ENCODE data around the gene DES.

Gene DES

GRCh38 chr2:219448776-219449341 lies 30.7 kb downstream of the DES start:
- no peak for DNase-seq (ENCODE audit: low read depth)
- no peak overlapping the region for H3K4me3 ChIP-seq (ENCODE audit: low read depth, low read length)

GRCh38 chr2:219449609-219450008 lies 31.4 kb downstream of the DES start:
- no peak for DNase-seq (ENCODE audit: low read depth)
- H3K4me3 ChIP-seq (ENCODE audit: low read depth, low read length): no peak overlapping the region
- no peak for TF ChIP-seq CTCF (IDR thresholded peaks at IDR 0.05; ENCODE audit: low read depth, low read length, missing control alignments)

More at GRCh38 chr2:219448776-219449341, 30.7 kb downstream of the DES start:
- TF ChIP-seq CTCF (IDR thresholded peaks at IDR 0.05; ENCODE audit: low read depth, low read length, missing control alignments): no peak

GRCh38 chr2:219451661-219452360 lies 33.6 kb downstream of the DES start:
- H3K4me3 ChIP-seq (ENCODE audit: low read depth, low read length): no peak overlapping the region
- no peak for TF ChIP-seq CTCF (IDR thresholded peaks at IDR 0.05; ENCODE audit: low read depth, low read length, missing control alignments)
- DNase-seq (ENCODE audit: low read depth): no peak

GRCh38 chr2:219452361-219453317 lies 34.5 kb downstream of the DES start:
- TF ChIP-seq CTCF (IDR thresholded peaks at IDR 0.05; ENCODE audit: low read depth, low read length, missing control alignments): no peak
- H3K4me3 ChIP-seq (ENCODE audit: low read depth, low read length): no peak overlapping the region
- DNase-seq (ENCODE audit: low read depth): no peak

- no peak overlapping the region for H3K4me3 ChIP-seq (ENCODE audit: low read depth, low read length)
- TF ChIP-seq CTCF (IDR thresholded peaks at IDR 0.05; ENCODE audit: low read depth, low read length, missing control alignments): no peak
- DNase-seq (ENCODE audit: low read depth): no peak
Observed at GRCh38 chr2:219453671-219454590, 35.8 kb downstream of the DES start.

GRCh38 chr2:219455581-219455980 lies 37.4 kb downstream of the DES start:
- no peak for DNase-seq (ENCODE audit: low read depth)
- H3K4me3 ChIP-seq (ENCODE audit: low read depth, low read length): no peak overlapping the region
- TF ChIP-seq CTCF (IDR thresholded peaks at IDR 0.05; ENCODE audit: low read depth, low read length, missing control alignments): no peak

Data from GM12864 (cell line).